PC-9 (cell line): ENCODE measurements around the gene PTGES3L.

Source experiments
- CTCF ChIP-seq: fragments of 200-600 bp; sonication (generic); conservative IDR thresholded peaks from 2 replicates; pipeline ENCODE4 v1.6.1; 2017; ENCODE audit warnings: mixed run types, antibody characterized with exemption, mild to moderate bottlenecking, moderate library complexity
- EZH2 ChIP-seq: fragments of 200-600 bp; sonication (generic); IDR thresholded peaks from 2 replicates; pipeline ENCODE4 v1.8.0; 2017; ENCODE audit warnings: antibody characterized with exemption, low read depth

GRCh38 chr17:43024407-43025289 lies 44.8 kb upstream of the PTGES3L start, which contains the start of gene RND2:
- peak; percentile 73 for TF ChIP-seq CTCF
- TF ChIP-seq EZH2, result no peak
